Measurements from ENCODE around the gene AHRR. TPM values are rescaled to one million over a fixed set of nuclear protein-coding genes. Genes with fewer than 3 reads are reported as not detected.
"Not testable (repeated sequence)": the region's sequence is repeated elsewhere in the genome, so short reads cannot be mapped to it uniquely, and the experiment has no call there.

The AHRR gene
- total RNA-seq, 2 experiments from 2014 or later: 35.7 to 41.6 TPM

DNA sequence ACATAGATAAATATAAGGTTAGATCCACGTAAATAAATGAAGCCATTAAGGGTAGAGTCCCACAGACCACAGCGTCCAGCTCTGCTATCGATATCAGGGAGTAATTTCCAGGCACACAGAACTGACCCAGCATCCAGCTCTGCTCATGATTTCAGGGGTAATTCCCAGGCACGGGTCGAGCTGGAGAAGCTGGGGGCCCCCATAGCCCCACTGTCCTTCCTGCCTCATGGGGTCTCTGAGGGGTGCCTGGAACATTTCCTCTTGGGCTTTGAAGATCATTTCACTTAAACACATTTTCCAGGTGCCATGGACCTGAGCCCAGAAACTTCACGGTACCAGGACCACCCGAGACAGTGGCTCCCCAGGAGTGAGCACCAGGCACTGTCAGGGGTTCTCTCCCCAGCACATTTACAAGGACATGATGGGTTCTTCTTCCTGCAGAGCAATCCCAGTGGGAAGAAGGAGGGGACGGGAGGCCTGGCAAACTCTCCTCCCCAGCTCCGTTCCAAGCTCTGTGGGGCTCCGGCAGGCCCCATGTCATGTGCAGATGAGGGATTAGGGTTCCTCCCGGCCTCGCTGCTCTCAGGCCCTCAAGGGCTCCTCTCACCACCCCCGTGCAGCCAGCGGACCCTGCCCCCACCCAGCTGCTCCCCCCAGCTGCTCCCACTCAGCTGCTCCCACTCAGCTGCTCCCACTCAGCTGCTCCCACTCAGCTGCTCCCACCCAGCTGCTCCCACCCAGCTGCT, 23.4 kb upstream of the AHRR start:
- POLR2A ChIA-PET; DNase-seq; H3K4me3 Mint-ChIP-seq; ATAC-seq (ENCODE audit: low read depth); H3K27me3 Mint-ChIP-seq; H3K27ac Mint-ChIP-seq; H3K9me3 Mint-ChIP-seq; H3K36me3 Mint-ChIP-seq: not testable (repeated sequence)
- H3K4me1 Mint-ChIP-seq: peaks cover 22% of the 10 kb centered on the region

DNA sequence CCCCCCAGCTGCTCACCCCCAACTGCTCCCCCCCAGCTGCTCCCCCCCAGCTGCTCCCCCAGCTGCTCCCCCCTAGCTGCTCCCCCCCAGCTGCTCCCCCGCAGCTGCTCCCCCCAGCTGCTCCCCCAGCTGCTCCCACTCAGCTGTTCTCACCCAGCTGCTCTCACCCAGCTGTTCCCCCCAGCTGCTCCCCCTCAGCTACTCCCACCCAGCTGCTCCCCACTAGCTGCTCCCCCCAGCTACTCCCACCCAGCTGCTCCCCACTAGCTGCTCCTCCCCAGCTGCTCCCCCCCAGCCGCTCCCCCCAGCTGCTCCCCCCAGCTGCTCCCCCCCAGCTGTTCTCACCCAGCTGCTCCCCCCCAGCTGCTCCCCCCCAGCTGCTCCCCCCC, 22.8 kb upstream of the AHRR start:
- H3K27ac Mint-ChIP-seq: no peak overlapping the region
- peaks cover 22% of the 10 kb centered on the region for H3K4me1 Mint-ChIP-seq
- ATAC-seq (ENCODE audit: low read depth) (no peak), DNase-seq (no peak)
- H3K9me3 Mint-ChIP-seq: no peaks in the 10 kb centered on the region
- no peaks in the 10 kb centered on the region for H3K27me3 Mint-ChIP-seq
- no peak overlapping the region for H3K4me3 Mint-ChIP-seq
- H3K36me3 Mint-ChIP-seq: no peaks in the 10 kb centered on the region
- POLR2A ChIA-PET: interaction anchor here (0.7 kb wide), 1 partner anchor 336 kb away, joined by 3 read pairs; no protein-coding TSS in a partner anchor

DNA sequence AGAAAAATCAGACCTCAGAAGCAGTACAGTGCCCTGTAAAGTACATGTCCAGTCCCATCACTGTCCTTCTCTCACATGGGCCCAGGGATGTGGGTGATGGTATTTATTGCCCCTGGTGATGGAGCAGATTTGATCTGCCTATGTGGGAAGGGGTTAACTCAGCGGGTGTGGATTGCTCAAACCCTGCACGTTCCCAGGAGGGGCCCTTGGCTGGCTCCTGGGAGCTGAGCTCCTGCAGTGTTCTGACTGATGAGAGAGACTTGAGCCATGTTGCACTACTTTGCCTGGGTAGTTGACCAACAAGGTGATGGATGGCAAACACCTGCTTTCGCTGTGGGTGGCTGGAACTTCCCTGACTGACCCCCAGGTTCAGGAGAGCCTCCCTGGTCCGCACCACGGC, 21.6 kb upstream of the AHRR start:
- not testable (repeated sequence) for ATAC-seq (ENCODE audit: low read depth); H3K27me3 Mint-ChIP-seq; DNase-seq

DNA sequence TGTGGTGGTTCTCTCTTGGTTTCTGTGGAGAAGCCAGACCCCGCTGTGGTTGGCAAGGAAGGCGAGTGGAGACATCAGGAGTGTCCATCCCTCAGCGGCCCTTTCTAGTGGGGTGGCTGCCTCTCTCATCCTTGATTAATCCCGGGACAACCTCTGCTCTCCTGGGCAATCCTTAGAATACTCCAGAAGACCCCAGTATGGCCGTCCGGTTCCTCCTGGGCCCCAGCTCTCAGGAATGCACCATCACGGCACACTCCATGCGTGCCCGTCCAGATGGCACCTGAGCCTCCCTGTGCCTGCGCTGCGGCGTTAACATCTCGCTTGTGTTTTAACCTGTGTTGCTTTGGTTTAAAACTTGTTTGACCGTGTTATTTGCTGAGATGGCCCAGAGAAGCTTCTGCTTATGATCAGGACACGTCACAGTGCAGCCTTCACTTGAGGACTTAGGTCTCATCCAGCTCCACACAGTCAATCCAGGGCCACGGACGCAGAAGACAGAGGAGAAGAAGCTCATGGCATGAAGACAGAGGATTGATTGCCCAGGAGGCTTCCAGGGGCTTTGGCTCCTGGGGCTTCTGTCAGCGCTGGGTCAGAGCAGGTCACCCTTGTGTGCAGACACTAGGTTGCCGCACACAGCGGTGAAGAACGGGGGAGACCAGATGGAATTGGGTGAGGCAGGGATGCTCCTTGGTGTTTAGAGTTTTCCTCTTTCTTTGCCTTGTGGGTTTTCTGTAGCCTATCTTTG, 20.7 kb upstream of the AHRR start:
- H3K36me3 Mint-ChIP-seq; H3K9me3 Mint-ChIP-seq; H3K4me3 Mint-ChIP-seq; POLR2A ChIA-PET; H3K27me3 Mint-ChIP-seq; H3K27ac Mint-ChIP-seq; DNase-seq; ATAC-seq (ENCODE audit: low read depth): not testable (repeated sequence)
- H3K4me1 Mint-ChIP-seq: peaks cover 22% of the 10 kb centered on the region

More for the DNA sequence above, 21.6 kb upstream of the AHRR start:
- H3K27ac Mint-ChIP-seq, POLR2A ChIA-PET, H3K9me3 Mint-ChIP-seq, H3K4me3 Mint-ChIP-seq, H3K36me3 Mint-ChIP-seq: not testable (repeated sequence)
- H3K4me1 Mint-ChIP-seq: peaks cover 22% of the 10 kb centered on the region

DNA sequence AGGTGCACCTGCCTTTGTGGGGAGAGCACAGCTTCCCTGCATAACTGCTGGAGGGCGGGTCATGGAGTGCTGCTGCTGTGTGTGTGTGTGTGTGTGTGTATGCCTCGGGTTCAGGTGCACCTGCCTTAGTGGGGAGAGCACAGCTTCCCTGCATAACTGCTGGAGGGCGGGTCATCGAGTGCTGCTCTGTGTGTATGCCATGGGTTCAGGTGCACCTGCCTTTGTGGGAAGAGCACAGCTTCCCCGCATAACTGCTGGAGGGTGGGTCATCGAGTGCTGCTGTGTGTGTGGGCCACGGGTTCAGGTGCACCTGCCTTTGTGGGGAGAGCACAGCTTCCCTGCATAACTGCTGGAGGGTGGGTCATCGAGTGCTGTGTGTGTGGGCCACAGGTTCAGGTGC, 19.1 kb upstream of the AHRR start:
- ATAC-seq (ENCODE audit: low read depth); DNase-seq; H3K27ac Mint-ChIP-seq; POLR2A ChIA-PET; H3K36me3 Mint-ChIP-seq; H3K4me3 Mint-ChIP-seq; H3K27me3 Mint-ChIP-seq; H3K9me3 Mint-ChIP-seq: not testable (repeated sequence)
- peaks cover 12% of the 10 kb centered on the region for H3K4me1 Mint-ChIP-seq

DNA sequence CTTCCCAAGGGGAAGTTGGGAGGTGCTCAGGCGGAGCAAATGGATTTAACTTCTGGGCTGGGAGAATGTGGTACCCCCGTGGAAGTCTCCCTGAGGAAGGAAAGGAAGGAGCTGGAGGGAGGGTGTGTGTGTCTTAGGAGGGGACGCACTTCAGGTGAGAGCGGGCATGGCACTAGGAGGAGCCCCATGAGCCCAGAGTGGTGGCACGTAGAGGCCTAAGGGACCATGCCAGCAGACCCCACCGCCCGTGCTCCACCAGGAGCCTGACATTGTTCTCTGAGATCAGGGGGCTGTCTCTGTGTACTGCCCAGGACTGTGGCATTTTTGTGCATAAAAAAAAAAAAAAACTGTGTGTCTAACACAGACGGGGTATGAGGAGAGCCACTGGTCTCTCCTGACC, 18.5 kb upstream of the AHRR start:
- no peak overlapping the region for H3K27ac Mint-ChIP-seq
- H3K36me3 Mint-ChIP-seq: peaks cover 2% of the 10 kb centered on the region
- no peak overlapping the region for H3K4me3 Mint-ChIP-seq
- H3K9me3 Mint-ChIP-seq: no peaks in the 10 kb centered on the region
- ATAC-seq (ENCODE audit: low read depth) (no peak), DNase-seq (no peak)
- H3K4me1 Mint-ChIP-seq: peaks cover 9% of the 10 kb centered on the region
- no peaks in the 10 kb centered on the region for H3K27me3 Mint-ChIP-seq
- POLR2A ChIA-PET: no interaction called here

DNA sequence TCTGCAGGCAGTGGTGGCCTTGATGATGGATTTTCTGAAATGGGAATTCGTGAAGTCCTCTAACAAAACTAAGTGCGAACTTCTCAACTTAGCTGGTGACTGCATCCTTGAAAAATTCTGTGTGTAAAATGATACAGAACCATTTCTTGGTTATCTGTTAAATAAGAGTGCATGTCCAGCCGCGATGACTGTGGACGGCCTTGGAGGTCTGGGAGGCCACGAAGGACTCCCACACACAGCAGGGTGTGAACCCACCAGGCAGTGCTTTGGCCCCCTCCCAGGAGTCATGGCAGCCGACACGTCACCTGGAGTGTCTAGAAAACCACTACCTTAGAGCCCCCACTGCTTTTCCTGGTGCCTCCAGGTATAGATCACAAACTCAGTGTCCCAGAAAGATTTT, 17.8 kb upstream of the AHRR start:
- H3K27me3 Mint-ChIP-seq; ATAC-seq (ENCODE audit: low read depth); H3K9me3 Mint-ChIP-seq; H3K27ac Mint-ChIP-seq; POLR2A ChIA-PET; H3K36me3 Mint-ChIP-seq; H3K4me3 Mint-ChIP-seq; DNase-seq; H3K4me1 Mint-ChIP-seq: not testable (repeated sequence)

DNA sequence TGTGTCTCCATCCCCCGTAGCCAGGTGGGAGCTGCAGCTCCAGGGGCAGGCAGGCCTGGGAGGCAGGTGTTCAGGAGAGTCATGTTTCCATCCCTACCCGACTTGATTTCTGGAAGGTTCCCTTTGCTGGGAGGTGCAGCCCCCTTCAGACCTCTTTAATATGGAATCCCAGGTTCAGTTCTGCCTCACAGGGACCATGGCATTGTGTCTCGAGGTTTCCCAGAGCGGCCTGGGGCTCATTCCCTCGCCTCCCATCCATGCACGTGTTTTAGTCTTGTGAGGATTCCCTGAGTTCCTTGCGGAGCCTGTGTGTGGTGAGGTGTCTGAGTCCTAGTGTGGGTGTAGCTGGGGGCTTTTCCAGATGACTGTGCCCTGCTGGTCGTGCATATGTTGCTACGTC, 16.5 kb upstream of the AHRR start:
- H3K36me3 Mint-ChIP-seq: peaks cover 2% of the 10 kb centered on the region
- H3K27me3 Mint-ChIP-seq: no peaks in the 10 kb centered on the region
- H3K9me3 Mint-ChIP-seq: no peaks in the 10 kb centered on the region
- no peak for ATAC-seq (ENCODE audit: low read depth)
- DNase-seq: no peak
- H3K4me1 Mint-ChIP-seq: peaks cover 9% of the 10 kb centered on the region
- no peak overlapping the region for H3K27ac Mint-ChIP-seq
- POLR2A ChIA-PET: no interaction called here
- no peak overlapping the region for H3K4me3 Mint-ChIP-seq

DNA sequence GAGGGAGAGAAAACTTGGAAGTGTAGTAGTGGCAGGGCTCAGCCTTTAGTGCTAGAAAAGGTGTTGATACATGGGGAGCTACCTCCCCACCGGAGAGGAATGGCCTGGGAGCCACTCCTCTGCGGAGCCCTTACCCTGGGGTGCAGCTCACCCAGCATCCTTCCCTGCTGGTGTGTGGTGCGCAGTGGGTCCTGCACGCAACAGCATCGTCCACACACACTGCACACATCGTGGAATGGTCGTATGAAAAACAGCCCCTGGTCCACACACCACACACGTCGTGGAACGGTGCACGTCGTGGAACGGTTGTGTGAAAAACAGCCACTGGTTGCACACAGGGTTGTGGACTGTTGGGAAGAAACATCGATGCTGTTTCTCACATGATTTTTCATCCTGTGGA, 16.1 kb upstream of the AHRR start:
- DNase-seq (no peak), ATAC-seq (ENCODE audit: low read depth) (no peak)
- Mint-ChIP-seq H3K9me3 (no peaks in the 10 kb centered on the region), H3K4me1 (peaks cover 9% of the 10 kb centered on the region), H3K27me3 (no peaks in the 10 kb centered on the region), H3K27ac (no peak overlapping the region), H3K4me3 (no peak overlapping the region), H3K36me3 (peaks cover 2% of the 10 kb centered on the region)
- POLR2A ChIA-PET: no interaction called here

DNA sequence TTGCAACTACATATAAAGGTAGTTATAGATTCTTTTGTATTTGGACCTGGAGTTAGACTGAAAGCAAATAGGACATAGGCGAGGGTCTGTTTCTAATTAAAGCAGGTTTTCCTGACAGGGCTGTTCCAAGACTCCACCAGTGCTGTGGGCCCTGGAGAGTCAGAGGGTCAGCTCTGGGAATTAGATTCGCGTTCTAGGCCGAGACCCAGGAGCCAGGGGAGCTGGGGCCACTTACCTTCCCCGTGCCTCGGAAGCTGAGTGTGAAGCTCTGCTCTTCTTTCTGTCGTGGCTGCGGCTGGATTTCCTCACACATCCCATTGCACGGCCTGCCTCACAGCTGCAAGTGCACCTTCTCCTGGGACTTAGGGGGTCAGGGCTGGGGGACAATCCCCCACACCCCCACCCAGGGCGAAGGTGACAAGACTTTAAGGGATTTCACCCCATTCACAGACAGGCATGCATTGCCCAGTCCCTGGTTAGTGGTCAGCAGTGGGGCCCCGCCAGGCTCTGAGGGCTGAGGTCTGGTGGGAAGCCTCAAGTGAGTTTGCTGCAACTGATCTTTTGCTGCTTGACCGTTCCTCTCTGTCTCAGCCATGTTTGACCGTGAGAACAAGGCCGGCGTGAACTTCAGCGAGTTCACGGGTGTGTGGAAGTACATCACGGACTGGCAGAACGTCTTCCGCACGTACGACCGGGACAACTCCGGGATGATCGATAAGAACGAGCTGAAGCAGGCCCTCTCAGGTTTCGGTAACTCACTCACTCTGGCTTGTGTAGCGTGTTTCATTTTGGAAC, 15.3 kb upstream of the AHRR start:
- ATAC-seq (ENCODE audit: low read depth) (no peak), DNase-seq (no peak)
- Mint-ChIP-seq H3K9me3 (no peaks in the 10 kb centered on the region), H3K27ac (no peak overlapping the region), H3K4me1 (peaks cover 9% of the 10 kb centered on the region), H3K27me3 (no peaks in the 10 kb centered on the region), H3K36me3 (peaks cover 2% of the 10 kb centered on the region), H3K4me3 (no peak overlapping the region)
- POLR2A ChIA-PET: no interaction called here

DNA sequence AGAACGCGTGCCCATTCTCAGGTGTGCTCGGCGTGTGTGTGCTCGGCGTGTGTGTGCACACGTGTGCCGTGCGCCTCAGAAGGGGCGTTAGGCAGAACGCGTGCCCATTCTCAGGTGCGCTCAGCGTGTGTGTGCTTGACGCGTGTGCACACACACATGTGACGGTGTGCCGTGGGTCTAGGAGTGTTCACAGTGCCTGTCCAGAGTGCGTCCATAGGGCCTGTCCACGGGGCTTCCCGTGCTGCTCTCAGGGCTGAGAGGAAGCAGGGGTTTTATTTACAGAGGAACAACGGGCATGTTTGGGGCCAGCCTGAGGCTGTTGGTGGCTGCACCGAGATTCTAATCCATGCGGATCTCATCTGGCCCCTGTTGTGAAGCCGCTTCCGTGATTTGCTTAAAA, 14.2 kb upstream of the AHRR start:
- Mint-ChIP-seq H3K36me3 (peaks cover 2% of the 10 kb centered on the region), H3K4me1 (peaks cover 3% of the 10 kb centered on the region)
- no peak for DNase-seq

DNA sequence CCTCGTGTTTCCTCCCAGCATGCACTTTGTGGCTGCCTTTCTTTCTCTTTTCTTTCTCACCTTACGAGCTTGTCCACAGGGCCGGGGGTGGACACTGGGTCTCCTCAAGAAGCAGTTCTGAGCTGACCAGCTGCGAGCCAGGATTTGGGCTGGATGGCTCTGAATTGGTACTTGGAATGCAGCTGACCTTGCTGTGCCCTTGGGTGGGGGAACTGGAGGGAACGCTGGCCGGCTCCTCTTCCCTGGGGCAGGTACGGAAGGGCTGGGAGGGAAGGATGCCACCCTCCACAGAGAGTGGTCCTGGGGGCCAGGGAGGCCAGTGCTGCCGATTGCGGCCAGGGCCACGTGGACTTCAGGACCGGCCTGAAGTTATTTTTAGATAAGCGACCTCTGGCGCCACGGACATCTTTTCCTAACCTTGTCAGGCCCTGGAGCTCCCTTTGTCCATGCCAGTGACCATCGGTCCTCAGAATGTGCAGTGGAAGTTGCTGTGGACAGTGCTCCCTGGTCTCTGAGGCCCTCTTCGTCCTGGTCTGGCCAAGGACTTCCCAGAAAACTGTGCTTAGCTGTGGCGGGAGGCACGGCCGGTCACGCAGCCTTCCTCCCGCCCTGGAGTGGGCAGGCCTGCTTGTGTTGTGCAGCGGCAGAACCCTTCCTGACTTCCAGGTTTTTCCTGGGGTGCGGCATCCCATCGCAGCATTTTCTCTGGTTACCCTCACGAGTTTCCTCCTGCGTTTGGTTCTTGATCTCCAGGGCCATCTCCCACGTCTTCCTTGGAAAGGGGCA, 13.5 kb upstream of the AHRR start:
- Mint-ChIP-seq H3K4me3 (no peak overlapping the region), H3K36me3 (peaks cover 2% of the 10 kb centered on the region), H3K9me3 (no peaks in the 10 kb centered on the region), H3K27ac (no peak overlapping the region), H3K4me1 (no peaks in the 10 kb centered on the region), H3K27me3 (no peaks in the 10 kb centered on the region)
- DNase-seq (no peak), ATAC-seq (ENCODE audit: low read depth) (no peak)
- POLR2A ChIA-PET: no interaction called here

More for the DNA sequence above, 14.2 kb upstream of the AHRR start:
- POLR2A ChIA-PET: no interaction called here
- Mint-ChIP-seq H3K27me3 (no peaks in the 10 kb centered on the region), H3K27ac (no peak overlapping the region), H3K4me3 (no peak overlapping the region), H3K9me3 (no peaks in the 10 kb centered on the region)
- ATAC-seq (ENCODE audit: low read depth): no peak

DNA sequence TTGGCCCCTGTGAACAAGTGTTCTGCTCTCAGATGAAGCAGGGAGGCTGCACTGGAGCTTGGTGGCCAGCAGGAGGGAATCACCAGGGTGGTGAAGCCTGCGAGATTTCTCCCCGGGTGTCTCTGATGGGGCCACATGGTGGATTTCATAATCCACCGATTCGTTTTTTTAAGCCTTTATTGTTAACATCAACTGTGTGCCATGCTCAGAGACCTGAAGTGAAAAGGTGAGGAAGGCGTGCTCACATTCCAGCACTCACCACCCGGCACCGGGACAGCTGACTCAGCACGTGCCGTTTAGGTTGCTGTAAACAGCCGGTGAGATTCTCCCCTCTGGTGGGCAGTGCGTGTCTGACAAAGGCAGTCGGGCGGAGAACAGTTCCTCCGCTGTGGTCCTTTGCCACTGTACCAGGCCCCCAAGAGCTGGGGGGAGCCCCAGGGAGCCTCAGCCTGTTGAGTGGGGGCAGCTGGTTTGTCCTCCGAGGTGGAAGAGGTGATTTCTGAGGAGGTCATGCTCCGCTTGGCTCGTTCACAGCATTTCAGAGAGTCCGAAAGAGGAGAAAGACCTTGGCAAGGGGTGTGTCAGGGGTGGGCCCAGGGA, 12.7 kb upstream of the AHRR start:
- DNase-seq (no peak), ATAC-seq (ENCODE audit: low read depth) (peak; percentile 28)
- Mint-ChIP-seq H3K9me3 (no peaks in the 10 kb centered on the region), H3K27me3 (no peaks in the 10 kb centered on the region), H3K4me1 (no peaks in the 10 kb centered on the region), H3K4me3 (no peak overlapping the region), H3K36me3 (peaks cover 4% of the 10 kb centered on the region), H3K27ac (no peak overlapping the region)
- POLR2A ChIA-PET: no interaction called here

All from activated naive CD8-positive, alpha-beta T cell treated with anti-CD3 and anti-CD28 coated beads, Interleukin-2, amount 10 ng/mL, durations not matched to agents 7 days and 5 days (primary cell).